ENCODE results near the gene LRMDA.

Gene LRMDA

GRCh38 chr10:76177936-76178335, 746.5 kb downstream of the LRMDA start:
- no peak overlapping the region for H3K4me3 ChIP-seq (ENCODE audit: low read length)
- H3K27ac ChIP-seq (ENCODE audit: low read length) = no peak overlapping the region
- no peaks in the 10 kb centered on the region for H3K9me3 ChIP-seq (ENCODE audit: insufficient read depth, low read depth, low read length)
- H3K4me1 ChIP-seq (ENCODE audit: insufficient read depth, low read length) = peaks cover 8% of the 10 kb centered on the region; the same call in 1 of the 2 replicates
- H3K27me3 ChIP-seq (ENCODE audit: insufficient read depth, low read length) = no peaks in the 10 kb centered on the region
- no peaks in the 10 kb centered on the region for H3K36me3 ChIP-seq (ENCODE audit: insufficient read depth, low read depth, low read length)
- no peak overlapping the region for H3K9ac ChIP-seq (ENCODE audit: low read depth, low read length)

- Histone ChIP-seq H3K4me1 (ENCODE audit: insufficient read depth, low read length) (peaks cover 8% of the 10 kb centered on the region; the same call in 1 of the 2 replicates), H3K27ac (ENCODE audit: low read length) (no peak overlapping the region), H3K4me3 (ENCODE audit: low read length) (no peak overlapping the region), H3K9ac (ENCODE audit: low read depth, low read length) (no peak overlapping the region), H3K9me3 (ENCODE audit: insufficient read depth, low read depth, low read length) (no peaks in the 10 kb centered on the region), H3K27me3 (ENCODE audit: insufficient read depth, low read length) (no peaks in the 10 kb centered on the region), H3K36me3 (ENCODE audit: insufficient read depth, low read depth, low read length) (no peaks in the 10 kb centered on the region)
These were observed 747.3 kb downstream of the LRMDA start for GRCh38 chr10:76178532-76179292.

GRCh38 chr10:76179806-76180205, 748.4 kb downstream of the LRMDA start:
- Histone ChIP-seq H3K9me3 (ENCODE audit: insufficient read depth, low read depth, low read length) (no peaks in the 10 kb centered on the region), H3K4me3 (ENCODE audit: low read length) (no peak overlapping the region), H3K36me3 (ENCODE audit: insufficient read depth, low read depth, low read length) (no peaks in the 10 kb centered on the region), H3K4me1 (ENCODE audit: insufficient read depth, low read length) (peaks cover 8% of the 10 kb centered on the region; the same call in 1 of the 2 replicates), H3K27me3 (ENCODE audit: insufficient read depth, low read length) (no peaks in the 10 kb centered on the region), H3K27ac (ENCODE audit: low read length) (no peak overlapping the region), H3K9ac (ENCODE audit: low read depth, low read length) (no peak overlapping the region)

GRCh38 chr10:76184647-76185046, 753.2 kb downstream of the LRMDA start:
- Histone ChIP-seq H3K4me3 (ENCODE audit: low read length) (no peak overlapping the region), H3K9ac (ENCODE audit: low read depth, low read length) (no peak overlapping the region), H3K27ac (ENCODE audit: low read length) (no peak overlapping the region), H3K9me3 (ENCODE audit: insufficient read depth, low read depth, low read length) (no peaks in the 10 kb centered on the region), H3K27me3 (ENCODE audit: insufficient read depth, low read length) (no peaks in the 10 kb centered on the region), H3K36me3 (ENCODE audit: insufficient read depth, low read depth, low read length) (no peaks in the 10 kb centered on the region), H3K4me1 (ENCODE audit: insufficient read depth, low read length) (no peaks in the 10 kb centered on the region)

- H3K9ac ChIP-seq (ENCODE audit: low read depth, low read length) = no peak overlapping the region
- no peak overlapping the region for H3K27ac ChIP-seq (ENCODE audit: low read length)
- H3K27me3 ChIP-seq (ENCODE audit: insufficient read depth, low read length) = no peaks in the 10 kb centered on the region
- no peaks in the 10 kb centered on the region for H3K4me1 ChIP-seq (ENCODE audit: insufficient read depth, low read length)
- H3K36me3 ChIP-seq (ENCODE audit: insufficient read depth, low read depth, low read length) = no peaks in the 10 kb centered on the region
- H3K4me3 ChIP-seq (ENCODE audit: low read length) = no peak overlapping the region
- H3K9me3 ChIP-seq (ENCODE audit: insufficient read depth, low read depth, low read length) = no peaks in the 10 kb centered on the region
These were observed 754.3 kb downstream of the LRMDA start for GRCh38 chr10:76185471-76186301.

GRCh38 chr10:76188216-76188615, 756.8 kb downstream of the LRMDA start:
- Histone ChIP-seq H3K27ac (ENCODE audit: low read length) (no peak overlapping the region), H3K36me3 (ENCODE audit: insufficient read depth, low read depth, low read length) (no peaks in the 10 kb centered on the region), H3K9me3 (ENCODE audit: insufficient read depth, low read depth, low read length) (no peaks in the 10 kb centered on the region), H3K4me1 (ENCODE audit: insufficient read depth, low read length) (no peaks in the 10 kb centered on the region), H3K9ac (ENCODE audit: low read depth, low read length) (no peak overlapping the region), H3K27me3 (ENCODE audit: insufficient read depth, low read length) (no peaks in the 10 kb centered on the region), H3K4me3 (ENCODE audit: low read length) (no peak overlapping the region)

GRCh38 chr10:76190634-76191270, 759.3 kb downstream of the LRMDA start:
- H3K27me3 ChIP-seq (ENCODE audit: insufficient read depth, low read length) = no peaks in the 10 kb centered on the region
- H3K4me1 ChIP-seq (ENCODE audit: insufficient read depth, low read length) = no peaks in the 10 kb centered on the region
- H3K4me3 ChIP-seq (ENCODE audit: low read length) = no peak overlapping the region
- H3K36me3 ChIP-seq (ENCODE audit: insufficient read depth, low read depth, low read length) = no peaks in the 10 kb centered on the region
- no peaks in the 10 kb centered on the region for H3K9me3 ChIP-seq (ENCODE audit: insufficient read depth, low read depth, low read length)
- H3K9ac ChIP-seq (ENCODE audit: low read depth, low read length) = no peak overlapping the region
- H3K27ac ChIP-seq (ENCODE audit: low read length) = no peak overlapping the region

- Histone ChIP-seq H3K9ac (ENCODE audit: low read depth, low read length) (no peak overlapping the region), H3K9me3 (ENCODE audit: insufficient read depth, low read depth, low read length) (no peaks in the 10 kb centered on the region), H3K27me3 (ENCODE audit: insufficient read depth, low read length) (no peaks in the 10 kb centered on the region), H3K27ac (ENCODE audit: low read length) (no peak overlapping the region), H3K36me3 (ENCODE audit: insufficient read depth, low read depth, low read length) (no peaks in the 10 kb centered on the region), H3K4me1 (ENCODE audit: insufficient read depth, low read length) (no peaks in the 10 kb centered on the region), H3K4me3 (ENCODE audit: low read length) (no peak overlapping the region)
These were observed 759.9 kb downstream of the LRMDA start for GRCh38 chr10:76191336-76191735.

GRCh38 chr10:76192151-76192550, 760.7 kb downstream of the LRMDA start:
- Histone ChIP-seq H3K4me3 (ENCODE audit: low read length) (no peak overlapping the region), H3K9me3 (ENCODE audit: insufficient read depth, low read depth, low read length) (no peaks in the 10 kb centered on the region), H3K9ac (ENCODE audit: low read depth, low read length) (no peak overlapping the region), H3K27ac (ENCODE audit: low read length) (no peak overlapping the region), H3K4me1 (ENCODE audit: insufficient read depth, low read length) (no peaks in the 10 kb centered on the region), H3K36me3 (ENCODE audit: insufficient read depth, low read depth, low read length) (no peaks in the 10 kb centered on the region), H3K27me3 (ENCODE audit: insufficient read depth, low read length) (no peaks in the 10 kb centered on the region)

GRCh38 chr10:76192694-76193320, 761.4 kb downstream of the LRMDA start:
- no peak overlapping the region for H3K9ac ChIP-seq (ENCODE audit: low read depth, low read length)
- H3K4me3 ChIP-seq (ENCODE audit: low read length) = no peak overlapping the region
- no peaks in the 10 kb centered on the region for H3K4me1 ChIP-seq (ENCODE audit: insufficient read depth, low read length)
- no peaks in the 10 kb centered on the region for H3K9me3 ChIP-seq (ENCODE audit: insufficient read depth, low read depth, low read length)
- H3K27ac ChIP-seq (ENCODE audit: low read length) = no peak overlapping the region
- H3K36me3 ChIP-seq (ENCODE audit: insufficient read depth, low read depth, low read length) = no peaks in the 10 kb centered on the region
- no peaks in the 10 kb centered on the region for H3K27me3 ChIP-seq (ENCODE audit: insufficient read depth, low read length)

- Histone ChIP-seq H3K27me3 (ENCODE audit: insufficient read depth, low read length) (no peaks in the 10 kb centered on the region), H3K9me3 (ENCODE audit: insufficient read depth, low read depth, low read length) (no peaks in the 10 kb centered on the region), H3K9ac (ENCODE audit: low read depth, low read length) (no peak overlapping the region), H3K36me3 (ENCODE audit: insufficient read depth, low read depth, low read length) (no peaks in the 10 kb centered on the region), H3K4me3 (ENCODE audit: low read length) (no peak overlapping the region), H3K4me1 (ENCODE audit: insufficient read depth, low read length) (no peaks in the 10 kb centered on the region), H3K27ac (ENCODE audit: low read length) (no peak overlapping the region)
These were observed 764.4 kb downstream of the LRMDA start for GRCh38 chr10:76195654-76196390.

Measured in iPS-20b (cell line).